Measurements from ENCODE around the gene SAMD5.

DNA sequence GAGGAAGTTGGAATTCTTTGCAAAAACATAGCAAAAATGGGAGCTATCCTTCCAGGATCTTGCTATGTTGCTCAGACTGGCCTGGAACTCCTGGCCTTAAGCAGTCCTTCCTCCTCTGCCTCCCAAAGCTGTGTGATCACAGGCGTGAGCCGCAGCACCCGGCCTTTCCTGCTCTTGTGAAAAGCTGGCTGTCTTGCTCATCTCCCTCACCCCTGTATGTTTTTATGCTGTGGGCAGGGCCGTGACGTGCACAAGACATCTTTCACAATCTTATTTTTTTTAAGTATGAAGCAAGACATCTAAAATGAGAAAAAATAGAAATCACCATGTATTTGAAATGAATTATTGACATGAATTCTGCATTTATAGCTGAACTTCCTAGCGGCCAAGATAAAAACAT lies 110.4 kb downstream of the SAMD5 start:
- no peak for TF ChIP-seq POLR2A (IDR thresholded peaks at IDR 0.05)
- TF ChIP-seq CTCF (IDR thresholded peaks at IDR 0.05) = no peak
